H9 (cell line): Measurements from ENCODE around the gene PJA2. TPM values are rescaled to one million over a fixed set of nuclear protein-coding genes. Genes with fewer than 3 reads are reported as not detected.

Source experiments
- DNase-seq: peaks from one replicate; pipeline ENCODE4 v3.0.0-alpha.2; 2017
- H2AFZ ChIP-seq: one replicate; pipeline ENCODE4 v1.6.1; 2013; ENCODE audit warnings: mild to moderate bottlenecking, low read length, control low read depth, moderate library complexity
- H2AK5ac ChIP-seq: 2 replicates; pipeline ENCODE4 v1.6.1; 2013; ENCODE audit warnings: low read length, control low read depth, mixed read lengths; ENCODE audit not compliant: insufficient read length
- H2BK120ac ChIP-seq: one replicate; pipeline ENCODE4 v1.6.1; 2013; ENCODE audit warnings: low read depth, mild to moderate bottlenecking, low read length, control low read depth, inconsistent platforms; ENCODE audit not compliant: poor library complexity, severe bottlenecking
- H2BK12ac ChIP-seq: 2 replicates; pipeline ENCODE4 v1.6.1; 2013; ENCODE audit warnings: low read length, control low read depth, mixed read lengths, low read depth; ENCODE audit not compliant: insufficient read length
- H2BK15ac ChIP-seq: 2 replicates; pipeline ENCODE4 v1.6.1; 2013; ENCODE audit warnings: low read depth, low read length, control low read depth
- H2BK20ac ChIP-seq: one replicate; pipeline ENCODE4 v1.6.1; 2013; ENCODE audit warnings: low read depth, mild to moderate bottlenecking, low read length, control low read depth, inconsistent platforms; ENCODE audit not compliant: poor library complexity, severe bottlenecking
- H2BK5ac ChIP-seq: 2 replicates; pipeline ENCODE4 v1.6.1; 2013; ENCODE audit warnings: low read length, control low read depth, mixed read lengths; ENCODE audit not compliant: insufficient read length
- H3K14ac ChIP-seq: 2 replicates; pipeline ENCODE4 v1.6.1; 2013; ENCODE audit warnings: low read length, control low read depth; ENCODE audit not compliant: insufficient read depth
- H3K18ac ChIP-seq: 2 replicates; pipeline ENCODE4 v1.6.1; 2013; ENCODE audit warnings: low read depth, mild to moderate bottlenecking, mixed read lengths, low read length, control low read depth; ENCODE audit not compliant: insufficient read length
- H3K23ac ChIP-seq: 2 replicates; pipeline ENCODE4 v1.6.1; 2013; ENCODE audit warnings: low read length, control low read depth, mixed read lengths, low read depth; ENCODE audit not compliant: insufficient read length
- H3K23me2 ChIP-seq: 2 replicates; pipeline ENCODE4 v1.6.1; 2013; ENCODE audit warnings: low read depth, mild to moderate bottlenecking, mixed read lengths, low read length, control low read depth; ENCODE audit not compliant: insufficient read length, poor library complexity, severe bottlenecking
- H3K27ac ChIP-seq: 2 replicates; pipeline ENCODE4 v1.5.1; 2013; ENCODE audit warnings: low read length, control low read depth, mixed read lengths, low read depth; ENCODE audit not compliant: insufficient read length
- H3K27me3 ChIP-seq: 2 replicates; pipeline ENCODE4 v1.6.1; 2013; ENCODE audit warnings: low read length, control low read depth, inconsistent platforms; ENCODE audit not compliant: insufficient read depth
- H3K4ac ChIP-seq: 2 replicates; pipeline ENCODE4 v1.6.1; 2013; ENCODE audit warnings: low read depth, mild to moderate bottlenecking, control low read depth, inconsistent platforms, low read length, moderate library complexity
- H3K4me1 ChIP-seq: 2 replicates; pipeline ENCODE4 v1.6.1; 2013; ENCODE audit warnings: low read length, control low read depth, inconsistent platforms; ENCODE audit not compliant: insufficient read depth
- H3K4me2 ChIP-seq: 2 replicates; pipeline ENCODE4 v1.6.1; 2013; ENCODE audit warnings: low read length, control low read depth, mixed read lengths; ENCODE audit not compliant: insufficient read length, insufficient read depth
- H3K56ac ChIP-seq: 2 replicates; pipeline ENCODE4 v1.6.1; 2013; ENCODE audit warnings: low read depth, mild to moderate bottlenecking, mixed read lengths, low read length, control low read depth; ENCODE audit not compliant: insufficient read length
- H3K79me1 ChIP-seq: 2 replicates; pipeline ENCODE4 v1.6.1; 2013; ENCODE audit warnings: low read depth, mild to moderate bottlenecking, moderate library complexity, low read length, control low read depth, inconsistent platforms; ENCODE audit not compliant: insufficient read depth, poor library complexity, severe bottlenecking
- H3K79me2 ChIP-seq: 2 replicates; pipeline ENCODE4 v1.6.1; 2013; ENCODE audit warnings: low read length, control low read depth, inconsistent platforms; ENCODE audit not compliant: insufficient read depth
- H3K9ac ChIP-seq: 2 replicates; pipeline ENCODE4 v1.6.1; 2013; ENCODE audit warnings: low read length, control low read depth, mixed read lengths; ENCODE audit not compliant: insufficient read length; ENCODE audit errors: extremely low read depth
- H3K9me3 ChIP-seq: one replicate; pipeline ENCODE4 v1.6.1; 2013; ENCODE audit warnings: low read depth, low read length, inconsistent platforms; ENCODE audit not compliant: control insufficient read depth
- H3T11ph ChIP-seq: one replicate; pipeline ENCODE4 v1.6.1; 2013; ENCODE audit warnings: mild to moderate bottlenecking, low read length, control low read depth, inconsistent platforms
- H4K20me1 ChIP-seq: one replicate; pipeline ENCODE4 v1.6.1; 2013; ENCODE audit not compliant: control insufficient read depth, insufficient read length, insufficient read depth
- H4K5ac ChIP-seq: 2 replicates; pipeline ENCODE4 v1.6.1; 2013; ENCODE audit warnings: low read depth, mild to moderate bottlenecking, mixed read lengths, low read length, control low read depth; ENCODE audit not compliant: insufficient read length
- H4K8ac ChIP-seq: replicated peaks from 2 replicates; pipeline ENCODE4 v1.6.1; 2013; ENCODE audit warnings: low read length, control low read depth, mixed read lengths, low read depth; ENCODE audit not compliant: insufficient read length
- H4K91ac ChIP-seq: 2 replicates; pipeline ENCODE4 v1.6.1; 2013; ENCODE audit warnings: low read depth, mild to moderate bottlenecking, moderate library complexity, mixed read lengths, low read length, control low read depth; ENCODE audit not compliant: insufficient read length
- H3K27ac Mint-ChIP-seq, 3 experiments: 2 replicates in 2 of 3; 3 replicates in 1 of 3; pipeline ENCODE4 v1.8.0; 2020 to 2021; ENCODE audit warnings: mixed read lengths in 3 of 3, mild to moderate bottlenecking in 1 of 3, moderate library complexity in 1 of 3
- H3K27me3 Mint-ChIP-seq: 2 replicates; pipeline ENCODE4 v1.8.0; 2021; ENCODE audit warnings: low read depth, mild to moderate bottlenecking, moderate library complexity, mixed read lengths
- H3K36me3 Mint-ChIP-seq, 3 experiments: 2 replicates in 2 of 3; 3 replicates in 1 of 3; pipeline ENCODE4 v1.8.0; 2020 to 2021; ENCODE audit warnings: low read depth in 3 of 3, mixed read lengths in 3 of 3; ENCODE audit not compliant: insufficient read depth in 1 of 3
- H3K4me1 Mint-ChIP-seq, 2 experiments: 2 replicates each; pipeline ENCODE4 v1.8.0; 2020; ENCODE audit warnings: mixed read lengths in 2 of 2
- H3K4me3 Mint-ChIP-seq, 2 experiments: 2 replicates in 1 of 2; 3 replicates in 1 of 2; pipeline ENCODE4 v1.8.0; 2020 to 2021; ENCODE audit warnings: mild to moderate bottlenecking in 2 of 2, mixed read lengths in 2 of 2, moderate library complexity in 1 of 2
- H3K9me3 Mint-ChIP-seq, 2 experiments: 2 replicates in 1 of 2; 3 replicates in 1 of 2; pipeline ENCODE4 v1.8.0; 2020; ENCODE audit warnings: mild to moderate bottlenecking in 2 of 2, mixed read lengths in 2 of 2, moderate library complexity in 1 of 2
- CTCF ChIP-seq: fragments of 200-600 bp; sonication (generic); conservative IDR thresholded peaks from 3 replicates; pipeline ENCODE4 v1.8.0; 2021; ENCODE audit warnings: antibody characterized with exemption, mild to moderate bottlenecking
- WGBS: extraction: QIAGEN DNeasy Blood & Tissue Kit; methylation state at CpG from one replicate; pipeline ENCODE4 v1.1.7; 2013; ENCODE audit warnings: missing lambda C conversion rate, low lambda C conversion rate, mixed read lengths; ENCODE audit not compliant: insufficient read length; ENCODE audit errors: extremely low coverage; 5-methylcytosine and 5-hydroxymethylcytosine counted together
- total RNA-seq: library from RNA; stranded (reverse); gene quantifications from 2 replicates; pipeline ENCODE4 v1.2.1, GENCODE V29; 2021

The PJA2 gene
- total RNA-seq, 1 experiment from 2014 or later = 41.5 TPM

- no peaks in the 10 kb centered on the region for H3K23me2 ChIP-seq
- H4K8ac ChIP-seq = no peak overlapping the region
- no peaks in the 10 kb centered on the region for H3K79me2 ChIP-seq
- no peaks in the 10 kb centered on the region for H3K27me3 Mint-ChIP-seq
- no CpG with 5 or more reads among the region's 2 CpGs for WGBS
- no peak overlapping the region for H3K18ac ChIP-seq
- no peak overlapping the region for H3K14ac ChIP-seq
- H2BK15ac ChIP-seq = no peak overlapping the region
- H3K27me3 ChIP-seq = no peaks in the 10 kb centered on the region
- H3K79me1 ChIP-seq = no peaks in the 10 kb centered on the region
- H3K9me3 ChIP-seq = no peaks in the 10 kb centered on the region
- H3K4me2 ChIP-seq = no peak overlapping the region
- H4K20me1 ChIP-seq = no peaks in the 10 kb centered on the region
- no peak overlapping the region for H3K56ac ChIP-seq
- H3K9me3 Mint-ChIP-seq = no peaks in the 10 kb centered on the region
- H3K4me3 Mint-ChIP-seq = no peak overlapping the region
- DNase-seq = no peak
- no peak overlapping the region for H2BK20ac ChIP-seq
- no peak overlapping the region for H2AK5ac ChIP-seq
- no peak overlapping the region for H2BK5ac ChIP-seq
- H2BK120ac ChIP-seq = no peak overlapping the region
- no peaks in the 10 kb centered on the region; the same call in 1 of the 2 replicates for H3K4me1 ChIP-seq
- no peak overlapping the region for H2AFZ ChIP-seq
- H3K36me3 Mint-ChIP-seq = no peaks in the 10 kb centered on the region
- H3K23ac ChIP-seq = no peak overlapping the region
- H4K5ac ChIP-seq = no peak overlapping the region
- H4K91ac ChIP-seq = no peak overlapping the region
- H2BK12ac ChIP-seq = no peak overlapping the region
- no peak for TF ChIP-seq CTCF
- H3K9ac ChIP-seq = no peak overlapping the region
- no peak overlapping the region for H3K27ac Mint-ChIP-seq
- H3K4ac ChIP-seq = no peak overlapping the region
- no peak overlapping the region for H3T11ph ChIP-seq
- peaks cover 11 to 14% of the 10 kb centered on the region in 2 experiments for H3K4me1 Mint-ChIP-seq
- no peak overlapping the region for H3K27ac ChIP-seq
Observed at GRCh38 chr5:109300367-109300766, 109.4 kb downstream of the PJA2 start.
